HG03025 (cell line): ENCODE measurements around the gene SLC39A3.
A peak's percentile ranks its signal among the peaks of the same experiment; 100 is the strongest.

Source experiments
- ATAC-seq: cut with Tn5 transposase; IDR thresholded peaks from one replicate; pipeline ENCODE4 v1.9.1; 2021; ENCODE audit warnings: mild to moderate bottlenecking, moderate library complexity; ENCODE audit not compliant: unreplicated experiment, low FRiP score

Gene SLC39A3, protein sequence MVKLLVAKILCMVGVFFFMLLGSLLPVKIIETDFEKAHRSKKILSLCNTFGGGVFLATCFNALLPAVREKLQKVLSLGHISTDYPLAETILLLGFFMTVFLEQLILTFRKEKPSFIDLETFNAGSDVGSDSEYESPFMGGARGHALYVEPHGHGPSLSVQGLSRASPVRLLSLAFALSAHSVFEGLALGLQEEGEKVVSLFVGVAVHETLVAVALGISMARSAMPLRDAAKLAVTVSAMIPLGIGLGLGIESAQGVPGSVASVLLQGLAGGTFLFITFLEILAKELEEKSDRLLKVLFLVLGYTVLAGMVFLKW

DNA sequence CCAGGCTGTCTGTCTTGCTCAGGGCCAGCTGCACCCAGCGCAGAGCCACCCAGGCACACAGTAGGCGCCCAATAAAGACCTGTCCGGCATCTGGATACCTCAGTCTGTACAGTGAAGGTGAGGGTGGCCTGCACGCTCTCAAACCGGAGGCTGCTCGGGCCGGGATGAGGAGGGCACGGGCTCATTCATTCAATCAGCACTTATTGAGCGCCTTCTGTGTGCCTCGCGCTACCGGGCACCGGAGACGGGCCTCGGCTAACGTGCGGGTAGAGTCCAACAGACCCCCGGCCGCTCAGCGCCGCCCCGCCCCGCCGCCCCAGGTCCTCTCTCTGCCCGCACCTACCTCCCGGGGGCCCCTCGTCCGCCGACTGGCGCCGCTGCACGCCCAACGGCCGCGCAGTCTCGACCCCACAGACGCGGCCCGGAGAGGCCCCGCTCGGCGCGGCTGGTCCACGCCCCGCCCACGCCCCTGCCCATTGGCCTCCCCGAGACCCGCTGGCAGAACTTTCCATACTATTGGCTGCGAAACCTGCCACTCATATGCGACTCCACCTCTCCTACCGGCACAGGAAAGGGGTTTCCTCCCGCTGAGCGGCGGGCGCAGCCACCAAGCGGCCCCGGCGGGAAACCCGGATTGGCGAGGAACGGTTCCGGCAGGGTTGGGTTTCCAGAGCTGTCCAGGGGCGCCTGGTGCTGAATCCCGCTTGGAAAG lies at the start of gene SLC39A3:
Gene SLC39A3 (minus strand): TSS at position 416 of the 712 bp plus-strand sequence. CDS start 2,760 bp downstream, outside the sequence.
- ATAC-seq, result peak; percentile 78

DNA sequence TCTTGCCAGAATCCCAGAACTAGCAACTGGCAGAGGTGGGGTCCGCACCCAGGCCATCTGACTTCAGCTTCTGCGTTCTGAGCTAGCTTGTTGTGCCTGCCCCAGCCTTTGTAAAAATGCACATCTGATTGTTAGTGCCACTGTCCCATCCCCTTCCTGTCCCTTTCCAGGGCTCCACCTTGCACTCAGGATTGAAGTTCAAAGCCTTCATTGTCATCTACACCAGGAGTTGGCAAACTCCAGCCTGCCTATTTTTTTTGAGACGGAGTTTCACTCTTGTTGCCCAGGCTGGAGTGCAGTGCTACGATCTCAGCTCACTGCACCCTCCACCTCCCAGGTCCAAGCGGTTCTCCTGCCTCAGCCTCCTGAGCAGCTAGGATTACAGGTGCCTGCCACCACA lies 48.4 kb upstream of the SLC39A3 start:
- no peak for ATAC-seq

DNA sequence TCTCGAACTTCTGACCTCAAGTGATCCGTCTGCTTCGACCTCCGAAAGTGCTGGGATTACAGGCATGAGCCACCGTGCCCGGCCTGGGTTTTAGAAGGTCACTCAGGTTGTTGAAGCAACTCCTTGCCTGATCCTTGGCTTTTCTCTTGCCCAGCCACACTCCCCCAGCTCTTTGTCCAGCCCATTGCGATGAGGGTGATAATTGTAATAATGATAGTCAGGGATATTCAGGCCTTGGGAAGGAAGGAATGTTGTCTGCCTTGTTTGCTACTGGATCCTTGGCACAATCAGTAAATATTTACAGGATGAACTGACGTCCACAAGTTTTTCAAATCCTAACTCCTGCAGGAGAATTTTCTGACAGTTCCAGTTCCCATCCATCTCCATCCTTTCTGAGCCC lies 47.3 kb upstream of the SLC39A3 start:
- ATAC-seq, result no peak

DNA sequence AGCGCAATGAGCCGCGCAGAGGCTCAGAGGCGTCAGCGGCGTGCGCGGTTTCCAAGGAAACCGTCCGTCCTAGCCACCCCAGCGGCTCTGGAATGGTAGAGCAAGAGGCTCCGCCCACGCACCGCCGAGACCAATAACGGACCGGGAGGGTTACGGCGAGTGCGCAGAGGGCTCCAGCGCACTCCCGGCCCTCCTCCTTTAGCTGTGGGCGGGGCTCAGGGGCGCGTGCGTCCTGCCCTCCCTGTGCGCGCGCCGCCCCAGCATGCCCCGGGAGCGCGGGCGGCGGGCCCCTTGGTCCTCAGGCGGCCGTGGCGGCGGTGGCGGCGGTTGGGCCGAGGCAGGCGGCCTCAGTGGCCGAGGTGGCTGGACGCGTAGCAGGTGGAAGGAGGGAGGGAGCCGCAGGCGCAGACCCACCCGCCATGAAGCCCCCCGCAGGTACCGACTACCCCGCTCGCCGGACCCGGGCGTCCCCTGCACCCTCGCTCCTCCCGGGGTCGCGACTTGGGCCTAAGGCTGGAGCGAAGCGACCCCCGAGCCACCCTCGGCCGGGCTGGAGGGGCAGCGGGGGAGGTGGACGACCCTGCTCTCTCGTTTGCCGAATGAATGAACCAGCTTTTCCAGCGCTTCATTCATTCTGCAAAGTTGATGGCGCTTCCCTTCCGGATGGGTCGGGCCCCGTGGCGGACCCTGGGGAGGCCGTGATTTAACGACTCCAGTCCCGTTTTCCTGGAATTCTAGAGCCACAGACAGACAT lies 45.6 kb upstream of the SLC39A3 start, which contains the start of gene THOP1:
Gene THOP1 (plus strand): TSS at position 260 of the 754 bp plus-strand sequence. CDS start 160 bp downstream, at position 420.
- ATAC-seq, result peak; percentile 45

DNA sequence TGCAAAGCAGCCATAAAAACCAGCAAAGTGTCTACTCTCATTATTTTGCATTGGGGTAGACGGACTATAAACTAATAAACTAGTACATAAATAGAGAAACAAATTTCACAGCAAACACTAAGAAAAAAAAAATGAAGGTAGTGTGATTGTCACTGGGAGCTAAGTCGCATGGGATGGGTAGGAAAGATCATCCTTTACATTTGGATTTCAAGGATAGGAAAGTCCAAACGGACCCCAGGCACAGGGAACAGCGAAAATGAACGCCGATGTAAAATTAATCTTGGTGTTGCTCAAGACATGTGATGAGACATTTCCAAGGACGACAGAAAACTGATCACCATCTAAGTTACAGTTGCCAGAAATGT lies 43.9 kb upstream of the SLC39A3 start:
- ATAC-seq, result no peak

DNA sequence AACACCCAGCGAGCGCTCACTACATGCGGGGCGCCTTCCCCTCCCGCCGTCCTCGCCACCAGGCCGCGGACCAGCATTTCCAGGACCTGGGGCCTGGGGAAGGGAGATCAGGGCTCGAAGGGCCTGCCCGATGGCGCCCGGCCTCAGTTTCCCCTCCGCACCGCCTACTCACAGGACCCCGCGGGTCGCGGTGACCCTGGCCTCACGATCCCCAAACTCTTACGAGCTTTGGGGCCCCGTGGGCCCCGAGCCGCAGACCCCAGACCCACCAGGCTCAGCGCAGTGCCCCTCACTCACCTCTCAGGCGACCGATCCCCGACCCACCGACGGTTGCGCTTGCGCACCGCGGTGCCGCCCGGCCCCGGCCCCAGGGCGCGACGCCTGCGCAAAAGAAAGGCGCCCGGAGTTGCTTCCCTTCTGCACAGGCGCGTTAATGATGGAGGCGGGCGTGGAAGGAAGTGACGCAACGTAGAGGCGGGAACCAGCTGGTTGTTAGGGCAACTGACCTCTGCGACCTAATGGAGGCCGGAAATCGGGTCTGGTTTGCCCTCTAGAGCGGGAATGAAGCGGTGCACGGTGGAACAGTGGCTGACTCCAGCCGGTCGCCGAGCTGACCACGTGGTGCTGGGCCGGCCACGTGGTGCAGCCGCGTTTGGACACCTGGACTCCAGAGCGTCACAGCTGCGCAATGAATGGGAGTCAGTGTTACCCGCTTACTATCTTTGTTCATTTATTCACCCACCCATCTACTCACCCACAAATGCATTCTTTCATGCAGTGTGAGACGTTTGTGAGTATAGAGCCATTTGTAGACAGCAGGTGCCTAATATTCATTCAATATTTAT lies 43.3 kb upstream of the SLC39A3 start, which contains the start of gene SGTA:
Gene SGTA (minus strand): TSS at position 338 of the 845 bp plus-strand sequence. CDS start 14,205 bp downstream, outside the sequence.
- ATAC-seq, result peak; percentile 59

DNA sequence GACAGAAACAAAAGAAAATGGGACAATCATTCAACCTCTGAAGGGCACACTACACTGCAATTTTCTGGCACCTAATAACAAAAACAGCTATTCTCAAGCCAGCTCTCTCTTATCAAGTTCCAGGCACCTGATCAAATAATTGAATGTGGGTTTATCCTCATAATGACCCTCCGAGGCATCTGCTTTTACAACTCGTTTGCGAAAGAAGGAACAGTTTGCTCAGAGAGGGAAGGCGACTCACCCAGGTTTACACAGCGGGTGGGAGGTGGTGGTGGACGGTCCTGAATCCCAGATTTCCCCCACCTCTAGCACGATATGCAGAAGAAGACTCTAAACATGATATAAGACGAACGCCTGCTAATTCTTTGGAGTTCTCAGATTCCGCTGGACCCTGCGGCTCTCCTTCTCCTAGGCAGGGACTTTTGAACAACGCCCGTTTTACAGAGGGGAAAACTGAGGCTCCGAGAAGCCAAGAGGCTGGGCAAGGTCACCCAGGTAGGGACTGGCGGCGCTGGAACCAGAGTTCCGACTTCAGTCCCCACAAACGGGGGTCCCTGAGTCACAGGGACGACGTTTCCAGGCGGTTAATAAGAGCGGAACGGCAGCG lies 42.6 kb upstream of the SLC39A3 start:
- no peak for ATAC-seq

DNA sequence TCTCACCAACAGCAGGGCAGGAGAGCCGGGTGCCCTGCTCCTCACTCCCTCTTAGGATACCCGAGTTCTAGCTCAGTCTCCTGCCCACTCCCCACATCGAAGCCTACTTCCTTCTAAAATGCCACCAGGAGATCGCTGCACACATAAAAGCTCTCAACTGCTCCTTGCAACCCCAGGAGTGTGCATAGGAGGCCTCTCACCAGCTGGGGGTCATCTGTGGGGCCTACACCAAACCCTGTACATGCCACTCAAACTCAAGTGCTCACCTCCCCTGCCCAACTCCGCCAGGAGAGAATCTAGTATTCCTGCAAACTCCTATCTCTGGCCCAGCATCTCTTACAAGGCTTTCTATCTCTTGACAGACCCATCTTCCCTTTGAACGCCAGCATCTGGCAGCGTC lies 40.5 kb upstream of the SLC39A3 start:
- ATAC-seq, result no peak

DNA sequence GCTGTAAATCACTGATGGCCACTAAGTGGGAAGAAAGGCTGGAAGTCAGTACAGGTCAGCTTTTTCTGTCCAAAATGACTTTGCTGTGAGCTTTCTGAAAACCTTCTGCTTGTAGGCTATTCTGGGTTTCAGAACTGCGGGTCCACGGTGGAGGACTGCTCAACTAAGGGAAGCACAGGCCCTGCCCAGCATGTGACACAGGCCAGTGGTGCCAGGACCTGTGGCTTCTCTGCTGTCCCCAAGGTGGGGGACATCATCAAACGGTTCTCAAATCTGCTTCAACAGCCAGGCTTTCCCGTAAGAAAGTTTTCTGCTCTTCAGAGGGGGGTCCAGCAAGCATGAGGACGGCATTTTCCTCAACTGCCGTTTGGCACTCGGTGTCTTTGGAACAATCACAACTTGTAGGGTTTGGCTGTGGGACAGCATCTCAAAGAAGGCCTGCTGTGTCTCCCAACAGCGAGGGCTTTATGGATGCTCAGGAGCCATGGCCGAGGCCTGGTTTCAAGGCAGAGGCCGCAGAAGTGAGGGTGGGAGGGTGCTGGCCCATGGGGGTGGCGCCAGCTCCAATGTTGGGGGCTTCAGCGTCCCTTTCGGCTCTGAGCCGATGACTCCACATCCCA lies 39.4 kb upstream of the SLC39A3 start:
- ATAC-seq, result no peak

DNA sequence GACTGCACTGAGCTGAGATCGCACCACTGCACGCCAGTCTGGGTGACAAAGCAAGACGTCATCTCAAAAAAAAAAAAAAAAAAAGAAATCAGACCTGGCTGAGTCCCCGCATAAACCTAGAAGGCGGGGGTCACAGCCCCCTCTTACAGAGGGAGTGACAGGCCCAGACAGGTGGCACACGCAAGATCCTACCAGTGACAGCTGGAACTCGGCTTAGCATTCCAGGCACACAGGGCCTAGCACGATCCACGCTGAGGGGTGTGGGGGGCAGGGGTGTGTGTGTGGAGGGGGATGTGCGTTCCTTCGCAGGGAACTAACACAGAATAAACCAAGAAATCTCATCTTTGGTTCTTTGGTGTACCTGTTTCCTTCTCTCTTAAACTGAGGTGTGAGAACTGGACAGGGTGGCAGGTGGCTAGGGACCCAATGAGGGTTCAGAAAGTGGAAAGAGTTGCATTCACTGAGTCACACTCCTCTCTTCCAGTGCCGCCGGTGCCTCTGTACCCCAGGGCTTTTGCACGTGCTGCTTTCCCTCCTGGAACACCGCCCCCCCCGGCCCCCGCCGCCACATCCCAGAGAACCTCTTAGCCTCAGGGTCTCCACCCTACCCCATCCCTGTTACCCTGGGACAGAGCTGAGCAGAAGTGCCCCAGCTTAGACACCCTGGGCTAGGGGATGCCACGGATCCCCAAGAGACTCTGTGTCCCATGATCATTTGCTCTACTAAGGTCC lies 38.3 kb upstream of the SLC39A3 start:
- no peak for ATAC-seq

DNA sequence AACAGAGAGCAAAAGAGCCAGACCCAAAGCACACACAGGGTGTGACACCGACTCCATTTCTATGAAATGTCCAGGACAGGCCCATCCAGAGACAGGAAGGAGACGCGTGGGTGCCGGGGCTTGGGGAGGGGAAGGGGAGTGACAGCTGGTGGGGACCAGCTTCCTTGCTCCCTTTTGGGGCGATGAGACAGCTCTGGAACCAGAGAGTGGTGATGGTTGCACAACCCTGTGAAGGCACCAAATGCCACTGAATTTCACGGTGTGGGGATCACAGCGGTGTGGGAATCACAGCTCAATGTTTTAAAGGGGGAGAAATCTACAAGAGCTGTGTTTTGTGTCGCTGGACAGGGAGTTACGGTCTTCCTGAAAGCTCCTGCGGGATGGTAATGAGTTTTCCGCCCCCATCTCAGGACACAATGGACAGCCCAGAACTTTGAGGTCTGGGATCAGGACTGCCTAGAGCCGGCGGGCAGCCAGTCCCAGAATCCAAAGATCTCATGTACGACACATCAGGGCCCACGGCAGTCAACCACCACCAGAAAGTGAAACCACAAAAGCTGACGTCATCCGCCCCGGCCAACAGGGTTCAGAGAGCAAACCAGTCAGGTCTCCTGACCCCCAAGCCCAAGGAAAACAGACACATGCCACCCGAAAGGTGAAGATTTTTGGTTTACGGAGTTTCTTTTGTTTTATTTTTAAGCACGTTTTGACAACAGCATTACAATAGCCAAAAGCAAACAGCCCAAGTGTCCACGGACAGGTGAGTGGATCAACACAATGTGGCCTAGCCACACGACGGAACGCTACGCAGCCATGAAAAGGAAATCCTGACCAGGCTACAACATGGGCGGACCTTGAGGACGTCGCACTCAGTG lies 36.0 kb upstream of the SLC39A3 start:
- no peak for ATAC-seq

DNA sequence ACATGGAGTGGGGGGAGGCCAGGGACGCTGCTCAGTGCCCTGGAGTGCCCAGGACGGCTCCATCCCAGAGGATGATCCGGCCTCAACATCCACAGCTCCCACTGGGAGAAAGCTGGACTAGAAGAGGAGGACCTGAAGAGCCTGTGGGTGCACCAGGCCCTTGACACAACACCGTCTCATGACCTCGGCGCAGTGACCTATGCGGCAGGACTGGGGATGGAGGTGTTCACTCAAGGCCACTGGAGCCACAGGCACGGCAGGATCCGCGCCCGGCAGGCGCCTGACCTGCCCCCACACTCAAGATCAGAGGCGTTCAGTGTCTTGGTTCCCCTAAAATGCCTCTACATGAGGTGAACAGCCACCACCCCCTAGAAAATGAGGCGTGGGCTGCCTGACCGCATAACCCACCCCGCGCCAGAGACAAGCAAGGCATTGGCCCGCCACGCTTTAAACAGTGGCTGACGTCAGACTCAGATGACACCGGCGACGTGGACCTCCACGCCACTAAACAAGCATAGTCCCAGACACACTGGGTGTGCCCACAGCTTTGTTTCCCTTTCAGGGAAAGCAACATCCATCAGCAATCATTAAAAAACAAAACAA lies 35.2 kb upstream of the SLC39A3 start:
- no peak for ATAC-seq

DNA sequence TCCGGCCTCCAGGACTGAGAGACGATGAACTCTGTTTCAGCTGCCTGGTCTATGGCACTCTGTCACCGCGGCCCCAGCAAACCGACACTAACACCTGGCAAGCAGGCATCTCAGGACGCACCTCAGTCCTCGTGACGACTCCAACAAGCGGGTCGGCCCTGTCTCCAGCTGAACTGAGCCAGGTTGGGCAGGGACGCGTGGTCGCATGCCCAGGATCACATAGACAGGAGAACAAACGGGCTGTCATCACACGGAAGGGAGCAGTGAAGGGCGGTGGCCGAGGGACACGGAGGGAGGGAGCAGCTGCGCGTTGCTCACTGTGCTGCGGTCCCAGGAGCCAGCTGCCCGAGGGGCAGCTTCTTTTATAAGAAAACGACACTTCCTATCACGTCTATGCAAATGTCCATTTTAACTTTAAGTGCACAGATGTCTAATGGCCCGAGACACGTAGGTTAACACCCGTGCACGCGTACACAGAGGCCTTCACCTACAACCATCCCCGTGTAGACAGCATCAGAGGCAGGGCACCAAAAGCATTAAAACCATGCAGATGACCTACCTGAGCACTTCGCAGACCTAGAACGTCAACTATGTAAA lies 34.4 kb upstream of the SLC39A3 start:
- no peak for ATAC-seq

DNA sequence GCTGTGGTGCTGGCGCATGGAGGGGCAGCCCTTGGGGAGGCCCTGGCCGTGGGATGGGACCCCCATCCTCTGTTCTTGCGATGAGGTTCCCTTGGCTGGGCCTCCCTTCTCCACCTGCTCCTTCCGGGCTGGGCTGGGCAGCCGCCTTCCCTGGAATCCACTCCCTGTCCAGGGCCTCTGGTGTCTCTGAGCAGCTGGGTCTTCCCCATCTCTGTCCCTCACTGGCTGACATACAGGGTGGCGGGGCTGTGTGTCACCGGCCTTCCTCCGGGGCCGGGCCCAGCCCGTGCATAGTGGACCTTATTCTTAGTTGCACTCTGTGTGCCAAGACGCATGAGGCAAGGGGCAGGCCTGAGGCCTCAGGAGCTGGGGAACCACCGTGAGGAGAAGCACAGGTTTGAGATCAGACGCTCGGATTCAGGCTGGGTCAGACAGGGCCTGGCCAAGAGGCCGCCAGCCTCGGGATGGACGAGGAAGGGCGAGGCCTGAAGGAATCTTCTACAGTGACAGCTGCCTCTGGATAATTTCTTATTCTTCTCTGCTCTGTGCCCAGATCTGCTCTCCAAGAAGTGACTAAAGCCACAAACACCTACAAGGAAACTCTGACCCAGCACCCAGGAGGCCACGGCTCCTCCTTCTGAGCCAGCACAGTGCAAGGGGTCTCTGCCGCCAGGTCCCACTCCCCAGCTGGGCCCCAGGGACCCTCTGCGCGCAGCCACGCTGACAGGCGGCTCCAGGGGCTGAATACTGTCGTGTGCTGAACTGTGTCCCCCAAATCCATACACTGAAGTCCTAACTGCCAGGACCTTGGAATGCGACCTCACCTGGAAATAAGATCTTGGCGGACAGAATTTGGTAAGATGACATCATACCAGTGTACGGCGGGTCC lies 32.2 kb upstream of the SLC39A3 start:
- ATAC-seq, result no peak

DNA sequence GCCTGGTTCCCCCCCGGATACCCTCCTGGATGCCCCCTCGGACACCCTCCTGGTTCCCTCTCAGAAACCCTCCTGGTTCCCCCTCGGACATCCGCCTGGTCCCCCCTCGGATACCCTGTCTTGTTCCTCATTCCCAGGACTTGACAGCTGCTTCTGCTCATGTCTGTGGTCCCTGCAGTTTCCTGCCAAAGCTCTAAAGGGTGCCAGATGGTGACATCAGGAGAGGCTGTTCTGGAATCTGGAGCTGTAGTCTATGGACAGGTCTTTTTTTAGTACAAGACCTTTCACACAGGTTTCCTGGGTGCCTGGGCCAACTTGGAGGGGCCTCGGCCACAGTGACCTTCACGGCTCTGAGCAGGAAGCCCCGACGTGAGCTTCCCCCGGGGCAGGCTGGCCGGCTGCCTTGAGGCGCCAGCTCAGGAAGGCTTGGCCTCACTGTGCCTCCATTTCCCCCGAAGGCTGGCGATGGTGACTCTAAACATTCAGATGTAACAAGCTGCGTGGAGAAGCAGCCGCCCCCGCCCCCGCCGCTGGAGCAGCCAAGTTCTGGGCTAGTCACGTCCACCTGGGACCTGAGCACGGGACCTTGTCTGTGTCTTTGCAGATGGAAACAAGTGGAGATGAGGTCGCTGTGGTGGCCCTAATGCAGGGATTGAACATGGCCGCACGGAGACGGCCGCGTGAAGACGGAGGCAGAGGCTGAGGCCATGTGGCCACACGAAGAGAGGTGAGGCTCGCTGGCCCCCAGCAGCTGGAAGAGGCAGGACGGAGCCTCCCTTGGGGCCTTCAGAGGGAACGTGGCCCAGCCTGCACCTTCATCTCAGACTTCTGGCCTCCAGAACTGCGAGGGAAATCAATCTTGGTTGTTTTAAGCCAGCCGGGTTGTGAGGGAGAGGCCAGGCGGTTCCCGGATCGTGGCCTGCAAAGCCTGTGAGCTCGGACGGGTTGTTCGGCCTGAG lies 30.5 kb upstream of the SLC39A3 start:
- ATAC-seq, result no peak
